Lower leg skin (tissue), 4 donors: ENCODE results near the gene ZBTB42. TPM values are rescaled to one million over a fixed set of nuclear protein-coding genes. Genes with fewer than 3 reads are reported as not detected.

ENCODE experiments used
- DNase-seq, 2 donors: peaks; one replicate each; pipeline ENCODE4 v3.0.0-alpha.2; 2019; ENCODE audit warnings: low spot score in 2 of 2
- H3K4me3 ChIP-seq: fragments of 200-600 bp; sonication (generic); 2 replicates; pipeline ENCODE4 v1.5.1; 2017; ENCODE audit warnings: mild to moderate bottlenecking, low read depth; ENCODE audit not compliant: poor library complexity, severe bottlenecking
- CTCF ChIP-seq, 3 donors: fragments of 450-650 bp; IDR thresholded peaks; one replicate each; pipeline ENCODE4 v1.5.1; 2016; ENCODE audit warnings: antibody characterized with exemption in 3 of 3, mild to moderate bottlenecking in 3 of 3, moderate library complexity in 2 of 3
- POLR2A ChIP-seq, 2 donors: fragments of 450-650 bp; IDR thresholded peaks; one replicate each; pipeline ENCODE4 v1.6.1; 2016 to 2017; ENCODE audit warnings: antibody characterized with exemption in 2 of 2, mild to moderate bottlenecking in 1 of 2, moderate library complexity in 1 of 2
- WGBS, 2 donors: methylation state at CpG; one replicate each; pipeline ENCODE4 v1.1.5; 2018; 5-methylcytosine and 5-hydroxymethylcytosine counted together
- intact Hi-C: fragments of 100-400 bp; cut with DNase I; formaldehyde crosslinking; loops from one replicate; pipeline ENCODE4 v1.15.0; 2023; ENCODE audit warnings: low total_unique reads
- total RNA-seq, 4 donors: library from RNA; depleted of rRNA; stranded (reverse); fragments of >200 nt; gene quantifications; one replicate each; pipeline ENCODE4 v1.1.0, GENCODE V29; 2016

The ZBTB42 gene
- 10 to 100 TPM in 2 of 4 donors, 1 to 10 TPM in 2; 1.6 to 11.9 (median 8.6) TPM for total RNA-seq

- intact Hi-C loops: no loop called here
- 3 to 13% methylated on average over 29 to 36 of the region's 105 CpGs for WGBS, 2 donors
- no peak for TF ChIP-seq POLR2A (IDR thresholded peaks at IDR 0.05)
- TF ChIP-seq CTCF (IDR thresholded peaks at IDR 0.05): no peak
- DNase-seq: peak in 1 of 2 donors; percentile 94
- H3K4me3 ChIP-seq: peak within 1 kb of the TSS; percentile 45
These were observed at the start of gene ZBTB42 for GRCh38 chr14:104800771-104801519. ZBTB42 (plus strand) TSS chr14:104801101; CDS start chr14:104801198, 97 bp downstream.

GRCh38 chr14:104751539-104752422, 49.1 kb upstream of the ZBTB42 start:
- TF ChIP-seq POLR2A (IDR thresholded peaks at IDR 0.05) (no peak), CTCF (IDR thresholded peaks at IDR 0.05) (no peak)
- WGBS, 2 donors: 73 to 74% methylated on average over 63 to 86 of the region's 90 CpGs
- no peak overlapping the region for H3K4me3 ChIP-seq
- no peak for DNase-seq
- intact Hi-C loops: no loop called here

- no peak for DNase-seq
- intact Hi-C loops: no loop called here
- TF ChIP-seq POLR2A (IDR thresholded peaks at IDR 0.05) (no peak), CTCF (IDR thresholded peaks at IDR 0.05) (no peak)
- WGBS, 2 donors: 3% methylated on average over 21 of the region's 21 CpGs
- no peak overlapping the region for H3K4me3 ChIP-seq
These were observed 48.5 kb upstream of the ZBTB42 start for GRCh38 chr14:104752423-104752734.

- 0 to 1% methylated on average over 34 to 62 of the region's 95 CpGs for WGBS, 2 donors
- peak; percentile 99 to 100 for DNase-seq
- intact Hi-C loops: no loop called here
- H3K4me3 ChIP-seq: peak within 1 kb of the TSS; percentile 91
- peak in 1 of 2 donors; percentile 69 for TF ChIP-seq POLR2A (IDR thresholded peaks at IDR 0.05)
- no peak for TF ChIP-seq CTCF (IDR thresholded peaks at IDR 0.05)
These were observed 48.0 kb upstream of the ZBTB42 start, which contains the start of gene SIVA1 for GRCh38 chr14:104752735-104753527. SIVA1 (plus strand) TSS chr14:104753147; CDS start chr14:104753202, 55 bp downstream.

GRCh38 chr14:104753528-104754212, 47.2 kb upstream of the ZBTB42 start:
- intact Hi-C loops: no loop called here
- TF ChIP-seq CTCF (IDR thresholded peaks at IDR 0.05) (no peak), POLR2A (IDR thresholded peaks at IDR 0.05) (no peak)
- WGBS, 2 donors: 3% methylated on average over 12 to 19 of the region's 30 CpGs
- no peak for DNase-seq
- H3K4me3 ChIP-seq: peak overlapping the region; percentile 91
